Activated CD8-positive, alpha-beta memory T cell treated with anti-CD3 and anti-CD28 coated beads, Interleukin-2, amount 50 U/mL, for 24 hours (primary cell): Measurements from ENCODE around the gene PHF3.
A peak's percentile ranks its signal among the peaks of the same experiment; 100 is the strongest.

Experiments
- DNase-seq: peaks from one replicate; pipeline ENCODE4 v3.0.0-alpha.2; 2020; ENCODE audit errors: extremely low read depth

PHF3 gene

DNA sequence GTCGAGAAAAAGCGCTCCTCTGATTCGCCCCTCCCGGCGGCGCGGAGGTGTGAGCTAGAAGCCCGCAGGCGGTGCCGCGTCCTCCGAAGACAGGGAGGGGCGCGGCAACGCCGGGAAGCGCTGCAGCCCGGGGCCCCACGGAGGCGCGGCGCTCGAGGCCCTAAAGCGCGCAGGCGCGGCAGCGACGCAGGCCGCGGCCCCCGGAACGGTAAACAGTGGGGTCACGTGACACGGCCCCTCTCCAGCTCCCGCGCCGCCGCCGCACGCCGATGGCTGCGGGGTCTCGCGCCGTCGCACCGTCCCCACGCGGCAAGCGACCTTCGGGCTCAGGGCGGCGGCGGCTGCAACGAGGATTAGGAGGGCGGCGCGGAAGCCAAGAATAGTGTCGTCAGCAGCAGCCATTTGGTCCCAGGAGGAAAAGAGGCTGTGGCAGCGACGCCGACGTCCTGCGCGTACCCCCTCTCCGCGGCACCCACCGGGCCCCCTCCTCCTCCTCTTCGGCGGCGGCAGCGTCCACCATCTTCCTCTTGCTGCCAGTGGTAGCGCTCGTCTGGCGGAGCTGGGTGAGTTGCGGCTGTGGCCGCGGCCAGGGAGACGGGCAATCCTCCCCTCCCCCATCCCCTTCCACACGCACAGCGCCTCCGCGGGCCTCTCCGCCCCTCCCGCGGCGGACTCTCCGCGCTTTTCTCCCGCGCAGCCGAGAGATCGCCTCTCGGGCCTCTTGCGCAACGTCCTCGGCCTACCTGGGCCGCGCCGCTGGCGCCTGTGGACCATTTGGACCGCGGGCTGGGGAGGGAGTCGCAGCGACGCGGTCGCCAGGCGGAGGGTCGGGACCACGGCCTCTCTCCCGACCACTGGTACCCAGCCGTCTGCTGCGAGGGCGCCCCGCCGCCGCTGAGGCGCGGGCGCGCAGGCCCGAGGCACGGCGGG is at the start of gene PHF3:
TSS of gene PHF3 (plus strand) at position 215 of the 930 bp plus-strand sequence. CDS start 10,750 bp downstream, outside the sequence.
- peak; percentile 65 for DNase-seq

DNA sequence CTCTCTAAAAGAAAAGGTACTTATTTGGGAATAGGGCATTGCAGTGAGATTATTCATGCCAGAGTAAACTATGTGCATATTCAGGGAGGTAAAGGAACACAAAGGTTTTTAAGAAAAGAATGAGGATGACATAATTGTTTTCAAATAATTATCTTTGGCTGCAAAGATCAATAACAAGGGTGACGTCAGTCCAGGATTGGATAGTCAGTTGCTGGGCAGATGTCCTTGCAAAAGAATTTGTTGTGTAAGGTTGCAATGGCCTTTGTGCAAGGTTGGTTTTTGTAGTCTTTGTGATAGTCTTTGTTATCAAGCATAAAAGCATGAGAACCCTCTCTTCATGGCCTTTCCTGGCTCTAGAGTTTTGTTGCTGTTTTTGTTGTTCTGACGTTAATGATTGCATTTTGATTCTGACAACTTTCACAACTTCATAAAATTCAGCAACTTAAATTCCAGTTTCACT is 45.6 kb upstream of the PHF3 start:
- DNase-seq, result no peak

- no peak for DNase-seq
These were observed 42.7 kb upstream of the PHF3 start for GRCh38 chr6:63592886-63593285.

DNA sequence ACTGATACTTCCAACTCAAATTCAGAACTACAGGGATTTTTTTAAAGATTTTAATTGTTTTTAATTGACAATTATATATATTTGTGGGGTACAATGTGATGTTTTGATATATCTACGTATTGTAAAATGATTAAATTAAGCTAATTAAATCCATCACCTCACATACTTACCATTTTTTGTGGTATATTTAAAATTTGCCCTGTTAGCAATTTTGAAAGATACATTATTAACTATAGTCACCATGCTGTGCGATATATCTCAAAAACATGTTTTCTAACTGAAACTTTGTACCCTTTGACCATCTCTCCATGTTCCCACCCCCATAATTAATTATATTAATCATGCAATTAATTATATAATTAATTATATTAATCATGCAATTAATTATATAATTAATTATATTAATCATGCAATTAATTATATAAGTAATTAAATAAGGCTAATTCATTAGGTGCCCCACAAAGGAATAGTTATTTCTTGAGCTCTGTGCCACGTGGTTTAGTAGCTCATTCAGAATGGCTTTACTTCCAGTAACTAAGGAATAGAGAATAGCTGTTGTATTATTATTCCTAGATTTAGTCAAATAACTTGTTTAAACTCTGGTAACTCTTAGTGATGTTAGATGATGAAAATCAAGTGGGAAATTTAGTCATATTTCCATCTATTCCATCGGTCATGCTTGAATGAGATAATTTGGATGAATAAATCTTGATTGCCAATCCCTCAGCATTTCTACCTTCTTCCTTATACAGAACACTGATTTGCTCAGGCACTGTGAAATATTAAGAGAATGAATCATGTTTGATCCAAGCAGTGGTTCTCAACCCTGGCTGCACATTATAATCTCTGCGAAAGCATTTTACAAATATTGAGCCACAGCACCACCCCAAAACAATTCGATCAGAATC is 38.2 kb upstream of the PHF3 start:
- DNase-seq, result no peak

DNA sequence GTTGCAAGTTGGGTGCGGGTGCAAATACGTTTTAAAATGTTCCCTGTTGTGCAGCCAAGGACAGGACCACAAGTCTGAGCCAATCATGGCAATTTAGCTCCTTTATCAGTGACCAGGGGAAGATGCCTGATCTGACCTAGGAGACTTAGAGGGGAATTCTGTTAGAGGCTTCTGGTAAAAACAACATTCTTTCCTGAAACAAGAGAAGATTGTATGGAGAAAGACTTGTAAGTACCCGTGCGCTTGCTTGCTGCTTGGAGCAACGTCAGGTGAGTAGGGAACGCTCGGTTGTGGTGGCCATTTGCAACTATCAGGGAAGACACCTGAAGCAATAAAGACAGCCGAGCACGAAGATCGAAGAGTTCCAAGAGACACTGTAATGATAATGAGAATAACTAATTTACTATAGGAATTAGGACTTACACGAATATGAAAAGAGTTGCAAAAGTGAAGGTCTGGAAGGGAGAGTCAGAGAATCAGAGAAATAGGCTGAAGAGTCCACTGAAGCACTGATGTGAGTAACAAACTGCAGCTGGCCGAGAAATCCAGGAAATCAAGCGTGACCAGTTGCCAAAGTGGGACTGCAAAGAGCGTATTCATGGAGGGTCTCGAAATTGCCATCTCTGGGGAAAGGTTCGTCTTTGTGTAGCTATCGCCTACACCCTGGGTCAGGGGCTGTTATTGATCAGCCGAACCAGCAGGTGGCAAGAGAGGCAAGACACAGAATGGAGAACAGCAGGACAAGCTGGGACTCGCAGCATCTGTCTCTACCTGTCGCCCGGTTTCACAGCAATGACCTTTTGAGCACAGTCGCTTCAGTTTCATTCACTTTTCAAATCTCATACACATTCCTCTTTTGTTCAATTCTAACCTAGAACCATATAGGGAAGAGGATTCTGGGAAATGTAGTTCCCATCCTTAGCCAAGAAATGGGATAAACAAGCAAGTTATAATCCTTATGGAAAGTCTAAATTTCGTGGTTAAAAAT is 37.3 kb upstream of the PHF3 start:
- DNase-seq, result peak; percentile 39

DNA sequence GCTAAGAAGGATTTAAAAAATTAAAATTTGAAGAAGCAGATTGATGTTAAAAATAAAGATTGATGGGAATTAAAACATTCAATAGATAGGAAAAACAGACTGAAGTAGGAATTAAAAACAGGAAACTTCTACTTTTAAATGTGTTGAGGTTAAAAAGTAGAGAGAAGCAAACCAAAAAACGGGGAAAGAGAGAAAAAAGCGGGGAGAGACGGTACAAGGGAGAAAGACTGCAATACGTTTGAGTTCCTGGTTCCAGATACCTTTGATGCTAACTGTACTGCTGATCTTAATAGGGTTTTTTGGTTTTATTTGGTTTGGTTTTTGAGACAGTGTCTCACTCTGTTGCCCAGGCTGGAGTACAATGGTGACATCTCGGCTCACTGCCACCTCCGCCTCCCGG is 36.4 kb upstream of the PHF3 start:
- DNase-seq, result no peak

GRCh38 chr6:63600136-63600535 is 35.5 kb upstream of the PHF3 start:
- no peak for DNase-seq

DNA sequence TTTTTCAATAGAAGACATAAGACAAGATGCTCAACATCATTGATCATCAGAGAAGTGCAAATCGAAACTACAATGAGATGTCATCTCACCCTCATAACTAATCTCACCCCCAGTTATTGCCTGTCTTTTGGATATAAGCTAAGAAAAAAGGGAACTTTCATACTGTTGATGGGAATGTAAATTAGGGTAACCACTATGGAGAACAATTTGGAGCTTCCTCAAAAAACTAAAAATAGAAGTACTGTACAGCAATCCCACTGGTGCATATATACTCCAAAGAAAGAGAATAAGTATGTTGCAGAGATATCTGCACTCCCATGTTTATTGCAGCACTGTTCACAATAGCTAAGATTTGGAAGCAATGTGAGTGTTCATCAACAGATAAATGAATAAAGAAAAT is 26.4 kb upstream of the PHF3 start:
- DNase-seq, result no peak

DNA sequence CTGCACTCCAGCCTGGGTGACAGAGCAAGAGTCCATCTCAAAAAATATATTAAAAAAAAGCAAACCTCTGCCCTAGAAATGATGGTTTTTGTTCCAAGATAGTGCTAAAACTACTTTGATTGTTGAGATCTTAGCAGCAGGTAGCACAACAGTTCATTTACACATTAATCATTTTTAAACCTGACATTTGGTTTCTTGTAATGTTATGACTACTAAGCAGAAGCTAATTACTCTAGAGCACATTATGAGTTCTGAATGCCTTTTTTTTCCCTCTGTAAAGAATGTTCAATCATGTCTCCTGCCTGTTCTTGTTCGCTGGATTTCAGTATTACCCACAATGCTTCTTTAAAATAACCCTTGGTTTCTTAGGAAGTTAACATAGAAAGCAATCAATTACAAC is 24.7 kb upstream of the PHF3 start:
- no peak for DNase-seq

GRCh38 chr6:63611560-63611959 is 24.0 kb upstream of the PHF3 start:
- no peak for DNase-seq

DNA sequence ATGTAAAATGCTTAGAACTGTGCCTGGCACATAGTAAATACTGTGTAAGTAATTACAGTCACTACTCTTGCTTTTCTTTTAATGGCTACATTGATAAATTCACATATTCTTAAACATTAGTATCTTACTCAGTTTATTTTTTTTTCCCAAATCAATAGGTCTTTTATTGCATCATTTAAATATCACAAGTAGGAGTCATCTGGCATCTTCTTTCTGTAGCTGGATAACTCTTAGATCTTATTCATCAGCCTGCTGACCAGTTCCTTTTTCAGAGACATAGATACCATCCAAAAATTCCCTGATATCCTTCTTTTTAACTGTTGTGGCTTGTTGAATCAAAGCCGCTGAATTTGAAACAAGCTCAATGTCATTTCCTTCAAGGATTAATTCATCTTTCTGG is 20.0 kb upstream of the PHF3 start:
- no peak for DNase-seq

DNA sequence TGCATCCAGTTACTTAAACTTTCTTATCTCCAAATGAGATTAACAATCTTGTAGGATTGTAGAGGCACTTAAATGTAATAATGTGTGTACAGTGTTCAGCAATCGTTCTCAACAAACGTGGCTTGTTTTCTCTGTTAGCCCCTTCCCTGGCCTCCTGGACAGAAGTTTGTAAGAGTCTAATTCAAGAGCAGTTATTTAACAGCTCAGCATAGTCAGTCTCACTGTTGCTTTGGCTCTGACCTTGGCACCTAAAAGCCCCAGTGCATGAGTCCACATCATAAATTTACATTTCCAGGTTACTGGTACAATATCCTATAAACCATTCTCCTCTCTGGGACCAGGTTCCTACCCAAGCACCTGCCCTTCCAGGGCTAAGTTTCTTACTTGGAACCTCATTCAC is 11.5 kb upstream of the PHF3 start:
- no peak for DNase-seq

- no peak for DNase-seq
These were observed 5.1 kb upstream of the PHF3 start for GRCh38 chr6:63630466-63630865.

- no peak for DNase-seq
These were observed 972 bp upstream of the PHF3 start for GRCh38 chr6:63634630-63635029.

GRCh38 chr6:63635215-63635587 is 401 bp upstream of the PHF3 start:
- no peak for DNase-seq

- peak; percentile 33 for DNase-seq
These were observed 968 bp downstream of the PHF3 start for GRCh38 chr6:63636518-63637021.

GRCh38 chr6:63637865-63638445 is 2.4 kb downstream of the PHF3 start:
- no peak for DNase-seq

DNA sequence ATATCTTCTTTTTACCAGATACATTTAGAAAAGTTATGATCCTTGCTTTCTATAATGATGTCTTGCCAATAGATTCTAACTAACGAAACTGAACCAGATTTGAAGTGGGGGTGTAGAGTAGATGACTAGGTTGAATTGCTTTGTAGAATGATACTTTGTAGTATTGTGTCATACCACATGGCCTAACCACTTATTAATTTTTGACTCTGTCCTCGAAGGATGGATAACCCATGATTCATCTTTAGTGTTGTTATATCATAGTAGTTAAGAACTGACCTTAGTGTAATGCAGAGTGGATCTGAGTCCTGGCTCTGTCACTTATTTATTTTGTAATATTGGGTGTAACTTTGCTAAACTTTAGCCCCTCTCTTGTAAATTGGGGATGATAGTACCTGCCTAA is 4.5 kb downstream of the PHF3 start:
- DNase-seq, result no peak

GRCh38 chr6:63643862-63644261 is 8.3 kb downstream of the PHF3 start:
- no peak for DNase-seq

GRCh38 chr6:63644668-63645326 is 9.2 kb downstream of the PHF3 start:
- DNase-seq, result no peak
